Measurements from ENCODE around the gene PRLH. TPM values are rescaled to one million over a fixed set of nuclear protein-coding genes. Genes with fewer than 3 reads are reported as not detected.

PRLH gene
- total RNA-seq, 1 experiment from 2014 or later: not detected

DNA sequence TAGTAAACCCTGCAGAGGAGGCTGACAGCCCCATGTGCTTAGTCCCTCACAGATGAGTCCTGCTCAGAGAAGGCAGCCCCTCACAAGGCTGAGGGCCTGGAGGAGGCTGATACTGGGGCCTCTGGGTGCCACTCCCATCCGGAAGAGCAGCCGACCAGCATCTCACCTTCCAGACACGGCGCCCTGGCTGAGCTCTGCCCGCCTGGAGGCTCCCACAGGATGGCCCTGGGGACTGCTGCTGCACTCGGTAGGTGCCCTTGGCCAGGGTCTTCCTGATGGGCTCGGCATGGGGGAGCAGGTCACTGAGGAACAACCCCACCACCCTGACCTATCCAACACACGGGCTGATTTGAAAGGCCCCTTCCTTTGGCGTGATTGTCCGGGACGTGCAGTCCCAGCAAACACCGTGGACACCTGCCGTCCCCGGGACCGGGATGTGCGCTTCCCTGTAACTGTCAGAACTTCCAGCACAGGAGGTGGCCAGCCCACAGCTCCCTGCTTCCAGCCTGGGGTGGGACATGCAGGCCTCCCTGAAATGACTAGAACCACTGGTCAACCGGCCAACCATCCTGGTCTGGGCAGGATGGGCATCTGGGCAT lies 40.7 kb upstream of the PRLH start (continued):
- TF ChIP-seq ZNF512 (CRISPR knock-in tag; IDR thresholded peaks at IDR 0.05; ENCODE audit: borderline replicate concordance): no peak
- no peak for TF ChIP-seq TEAD4 (CRISPR knock-in tag; IDR thresholded peaks at IDR 0.05)
- no peak for TF ChIP-seq JAZF1 (CRISPR knock-in tag; IDR thresholded peaks at IDR 0.05)
- no peak for TF ChIP-seq MXD4 (CRISPR knock-in tag; IDR thresholded peaks at IDR 0.05; ENCODE audit: borderline replicate concordance)
- TF ChIP-seq, protein P1, sequence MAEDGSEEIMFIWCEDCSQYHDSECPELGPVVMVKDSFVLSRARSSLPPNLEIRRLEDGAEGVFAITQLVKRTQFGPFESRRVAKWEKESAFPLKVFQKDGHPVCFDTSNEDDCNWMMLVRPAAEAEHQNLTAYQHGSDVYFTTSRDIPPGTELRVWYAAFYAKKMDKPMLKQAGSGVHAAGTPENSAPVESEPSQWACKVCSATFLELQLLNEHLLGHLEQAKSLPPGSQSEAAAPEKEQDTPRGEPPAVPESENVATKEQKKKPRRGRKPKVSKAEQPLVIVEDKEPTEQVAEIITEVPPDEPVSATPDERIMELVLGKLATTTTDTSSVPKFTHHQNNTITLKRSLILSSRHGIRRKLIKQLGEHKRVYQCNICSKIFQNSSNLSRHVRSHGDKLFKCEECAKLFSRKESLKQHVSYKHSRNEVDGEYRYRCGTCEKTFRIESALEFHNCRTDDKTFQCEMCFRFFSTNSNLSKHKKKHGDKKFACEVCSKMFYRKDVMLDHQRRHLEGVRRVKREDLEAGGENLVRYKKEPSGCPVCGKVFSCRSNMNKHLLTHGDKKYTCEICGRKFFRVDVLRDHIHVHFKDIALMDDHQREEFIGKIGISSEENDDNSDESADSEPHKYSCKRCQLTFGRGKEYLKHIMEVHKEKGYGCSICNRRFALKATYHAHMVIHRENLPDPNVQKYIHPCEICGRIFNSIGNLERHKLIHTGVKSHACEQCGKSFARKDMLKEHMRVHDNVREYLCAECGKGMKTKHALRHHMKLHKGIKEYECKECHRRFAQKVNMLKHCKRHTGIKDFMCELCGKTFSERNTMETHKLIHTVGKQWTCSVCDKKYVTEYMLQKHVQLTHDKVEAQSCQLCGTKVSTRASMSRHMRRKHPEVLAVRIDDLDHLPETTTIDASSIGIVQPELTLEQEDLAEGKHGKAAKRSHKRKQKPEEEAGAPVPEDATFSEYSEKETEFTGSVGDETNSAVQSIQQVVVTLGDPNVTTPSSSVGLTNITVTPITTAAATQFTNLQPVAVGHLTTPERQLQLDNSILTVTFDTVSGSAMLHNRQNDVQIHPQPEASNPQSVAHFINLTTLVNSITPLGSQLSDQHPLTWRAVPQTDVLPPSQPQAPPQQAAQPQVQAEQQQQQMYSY (CRISPR knock-in tag; IDR thresholded peaks at IDR 0.05): no peak
- TF ChIP-seq ESRRA (CRISPR knock-in tag; IDR thresholded peaks at IDR 0.05; ENCODE audit: borderline replicate concordance): no peak

DNA sequence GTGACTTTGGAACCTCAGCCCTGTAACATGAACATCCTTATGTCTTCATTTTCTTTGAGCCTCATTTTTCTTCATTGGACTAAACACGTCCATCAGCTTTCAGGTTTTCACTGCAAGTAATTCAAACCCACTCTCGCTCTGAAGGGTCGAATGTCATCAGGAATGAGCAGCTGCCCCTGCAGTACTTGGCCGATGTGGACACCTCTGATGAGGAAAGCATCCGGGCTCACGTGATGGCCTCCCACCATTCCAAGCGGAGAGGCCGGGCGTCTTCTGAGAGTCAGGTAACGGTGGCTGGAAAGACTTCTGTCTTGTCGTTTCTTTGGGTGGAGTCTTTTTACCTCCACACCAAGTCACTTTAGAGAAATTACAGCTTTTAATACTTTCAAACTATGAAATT lies 39.1 kb upstream of the PRLH start:
- POLR2A ChIA-PET: no interaction called here
- Mint-ChIP-seq H3K27me3 (ENCODE audit: low read depth) (peaks cover 3% of the 10 kb centered on the region; the same call in 1 of the 2 replicates), H3K27ac (no peak overlapping the region), H3K36me3 (no peaks in the 10 kb centered on the region; the same call in 1 of the 2 replicates), H3K9me3 (no peaks in the 10 kb centered on the region), H3K4me1 (peaks cover 6% of the 10 kb centered on the region), H3K4me3 (no peak overlapping the region)
- ATAC-seq: no peak
- CTCF ChIA-PET: interaction anchor here (1.3 to 1.7 kb wide), 2 partner anchors 14 to 45 kb away, joined by 5 to 8 read pairs; no protein-coding TSS in a partner anchor
- DNase-seq (ENCODE audit: low spot score): no peak
- no peak for TF ChIP-seq PRRX2 (CRISPR knock-in tag; IDR thresholded peaks at IDR 0.05)
- no peak for TF ChIP-seq TP53 (CRISPR knock-in tag; IDR thresholded peaks at IDR 0.05)
- TF ChIP-seq USF1 (CRISPR knock-in tag; IDR thresholded peaks at IDR 0.05): no peak
- no peak for TF ChIP-seq JUN (CRISPR knock-in tag; IDR thresholded peaks at IDR 0.05)
- no peak for TF ChIP-seq TCF7 (CRISPR knock-in tag; IDR thresholded peaks at IDR 0.05; ENCODE audit: low read depth)
- no peak for TF ChIP-seq CBFB (CRISPR knock-in tag; IDR thresholded peaks at IDR 0.05; ENCODE audit: low read depth)
- TF ChIP-seq, protein P1 (CRISPR knock-in tag; IDR thresholded peaks at IDR 0.05): no peak
- TF ChIP-seq NR1H2 (CRISPR knock-in tag; IDR thresholded peaks at IDR 0.05): no peak
- TF ChIP-seq, protein P2, sequence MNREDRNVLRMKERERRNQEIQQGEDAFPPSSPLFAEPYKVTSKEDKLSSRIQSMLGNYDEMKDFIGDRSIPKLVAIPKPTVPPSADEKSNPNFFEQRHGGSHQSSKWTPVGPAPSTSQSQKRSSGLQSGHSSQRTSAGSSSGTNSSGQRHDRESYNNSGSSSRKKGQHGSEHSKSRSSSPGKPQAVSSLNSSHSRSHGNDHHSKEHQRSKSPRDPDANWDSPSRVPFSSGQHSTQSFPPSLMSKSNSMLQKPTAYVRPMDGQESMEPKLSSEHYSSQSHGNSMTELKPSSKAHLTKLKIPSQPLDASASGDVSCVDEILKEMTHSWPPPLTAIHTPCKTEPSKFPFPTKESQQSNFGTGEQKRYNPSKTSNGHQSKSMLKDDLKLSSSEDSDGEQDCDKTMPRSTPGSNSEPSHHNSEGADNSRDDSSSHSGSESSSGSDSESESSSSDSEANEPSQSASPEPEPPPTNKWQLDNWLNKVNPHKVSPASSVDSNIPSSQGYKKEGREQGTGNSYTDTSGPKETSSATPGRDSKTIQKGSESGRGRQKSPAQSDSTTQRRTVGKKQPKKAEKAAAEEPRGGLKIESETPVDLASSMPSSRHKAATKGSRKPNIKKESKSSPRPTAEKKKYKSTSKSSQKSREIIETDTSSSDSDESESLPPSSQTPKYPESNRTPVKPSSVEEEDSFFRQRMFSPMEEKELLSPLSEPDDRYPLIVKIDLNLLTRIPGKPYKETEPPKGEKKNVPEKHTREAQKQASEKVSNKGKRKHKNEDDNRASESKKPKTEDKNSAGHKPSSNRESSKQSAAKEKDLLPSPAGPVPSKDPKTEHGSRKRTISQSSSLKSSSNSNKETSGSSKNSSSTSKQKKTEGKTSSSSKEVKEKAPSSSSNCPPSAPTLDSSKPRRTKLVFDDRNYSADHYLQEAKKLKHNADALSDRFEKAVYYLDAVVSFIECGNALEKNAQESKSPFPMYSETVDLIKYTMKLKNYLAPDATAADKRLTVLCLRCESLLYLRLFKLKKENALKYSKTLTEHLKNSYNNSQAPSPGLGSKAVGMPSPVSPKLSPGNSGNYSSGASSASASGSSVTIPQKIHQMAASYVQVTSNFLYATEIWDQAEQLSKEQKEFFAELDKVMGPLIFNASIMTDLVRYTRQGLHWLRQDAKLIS (CRISPR knock-in tag; IDR thresholded peaks at IDR 0.05; ENCODE audit: borderline replicate concordance): no peak
- no peak for TF ChIP-seq ATF6 (CRISPR knock-in tag; IDR thresholded peaks at IDR 0.05)
- TF ChIP-seq MLX (CRISPR knock-in tag; IDR thresholded peaks at IDR 0.05): no peak
- TF ChIP-seq CREB1 (CRISPR knock-in tag; IDR thresholded peaks at IDR 0.05): no peak
